Left ventricle myocardium inferior (tissue), 1 donor: ENCODE results near the gene CBL. TPM values are rescaled to one million over a fixed set of nuclear protein-coding genes. Genes with fewer than 3 reads are reported as not detected.

Experiments
- DNase-seq: peaks from one replicate; pipeline ENCODE4 v3.0.0-alpha.2; 2020
- H3K27ac ChIP-seq: fragments of 200-600 bp; replicated peaks from 2 replicates; pipeline ENCODE4 v1.8.0; 2021
- H3K27me3 ChIP-seq: fragments of 200-600 bp; 2 replicates; pipeline ENCODE4 v1.8.0; 2021; ENCODE audit warnings: low read depth
- H3K36me3 ChIP-seq: fragments of 200-600 bp; 2 replicates; pipeline ENCODE4 v1.8.0; 2021
- H3K4me1 ChIP-seq: fragments of 200-600 bp; 2 replicates; pipeline ENCODE4 v1.8.0; 2021
- H3K4me3 ChIP-seq: fragments of 200-600 bp; 2 replicates; pipeline ENCODE4 v1.8.0; 2021; ENCODE audit warnings: mild to moderate bottlenecking, moderate library complexity
- H3K9me3 ChIP-seq: fragments of 200-600 bp; replicated peaks from 2 replicates; pipeline ENCODE4 v1.8.0; 2021
- CTCF ChIP-seq: fragments of 200-600 bp; IDR thresholded peaks from 2 replicates; pipeline ENCODE4 v1.8.0; 2021; ENCODE audit warnings: antibody characterized with exemption, mild to moderate bottlenecking, borderline replicate concordance
- intact Hi-C: fragments of 100-400 bp; cut with micrococcal nuclease; formaldehyde crosslinking; loops from one replicate; pipeline ENCODE4 v1.11.0; 2022
- total RNA-seq: library from RNA; stranded (reverse); fragmentation: NEBNext Ultra II Directional; extraction: Animal tissue kit (Norgen Biotek cat#: 25700); gene quantifications from one replicate; pipeline ENCODE4 v1.2.1, GENCODE V29; 2021
- donor health status: DM: no; HTN: yes; CAD: no; lungs with severe emphysema.

Gene CBL
- total RNA-seq, 1 donor from 2014 or later, result 7.0 TPM

GRCh38 chr11:119205080-119205479, 1.1 kb upstream of the CBL start:
- intact Hi-C loops, result no loop called here
- peak overlapping the region; percentile 99 for H3K27ac ChIP-seq
- TF ChIP-seq CTCF, result no peak
- H3K4me1 ChIP-seq, result peaks cover 37% of the 10 kb centered on the region
- H3K9me3 ChIP-seq, result no peaks in the 10 kb centered on the region
- no peaks in the 10 kb centered on the region for H3K36me3 ChIP-seq
- H3K4me3 ChIP-seq, result peak overlapping the region; percentile 98
- H3K27me3 ChIP-seq, result no peaks in the 10 kb centered on the region
- DNase-seq, result peak; percentile 32

- H3K27ac ChIP-seq, result peak overlapping the region; percentile 99
- peaks cover 39% of the 10 kb centered on the region for H3K4me1 ChIP-seq
- H3K9me3 ChIP-seq, result no peaks in the 10 kb centered on the region
- no peak for TF ChIP-seq CTCF
- no peaks in the 10 kb centered on the region for H3K36me3 ChIP-seq
- intact Hi-C loops, result no loop called here
- H3K27me3 ChIP-seq, result no peaks in the 10 kb centered on the region
- H3K4me3 ChIP-seq, result peak overlapping the region; percentile 98
- DNase-seq, result peak; percentile 51
These were observed 624 bp downstream of the CBL start for GRCh38 chr11:119206511-119207414.

DNA sequence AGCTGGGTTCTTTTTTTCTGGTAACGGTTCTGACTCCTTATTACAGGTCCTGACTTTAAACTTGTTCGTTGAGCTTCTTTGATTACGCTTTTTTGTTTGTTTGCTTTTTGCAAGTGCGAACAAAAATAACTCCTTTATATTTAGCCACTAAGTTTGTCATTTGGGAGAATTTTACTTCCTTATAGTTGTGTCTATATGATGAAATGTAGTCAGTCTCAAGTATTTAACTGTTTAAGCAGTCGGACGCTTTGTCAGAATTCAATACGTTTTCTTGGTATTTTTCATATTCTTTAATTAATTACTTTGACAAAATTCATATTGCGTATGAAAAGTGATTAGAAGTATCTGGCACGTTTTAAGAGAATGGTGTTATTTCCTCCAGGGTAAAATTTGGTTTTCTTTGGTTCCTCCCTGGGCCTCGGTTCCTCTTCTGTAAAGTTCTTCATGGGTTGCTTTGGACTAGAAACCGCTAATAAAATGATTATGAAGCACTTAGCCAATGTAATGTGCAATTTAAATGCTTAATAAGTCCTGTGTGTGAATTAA, 1.3 kb downstream of the CBL start:
- Histone ChIP-seq H3K4me3 (peak overlapping the region; percentile 98), H3K9me3 (no peaks in the 10 kb centered on the region), H3K27me3 (no peaks in the 10 kb centered on the region), H3K27ac (peak overlapping the region; percentile 99), H3K36me3 (no peaks in the 10 kb centered on the region), H3K4me1 (peaks cover 41% of the 10 kb centered on the region)
- DNase-seq, result no peak
- TF ChIP-seq CTCF, result no peak
- intact Hi-C loops, result no loop called here

DNA sequence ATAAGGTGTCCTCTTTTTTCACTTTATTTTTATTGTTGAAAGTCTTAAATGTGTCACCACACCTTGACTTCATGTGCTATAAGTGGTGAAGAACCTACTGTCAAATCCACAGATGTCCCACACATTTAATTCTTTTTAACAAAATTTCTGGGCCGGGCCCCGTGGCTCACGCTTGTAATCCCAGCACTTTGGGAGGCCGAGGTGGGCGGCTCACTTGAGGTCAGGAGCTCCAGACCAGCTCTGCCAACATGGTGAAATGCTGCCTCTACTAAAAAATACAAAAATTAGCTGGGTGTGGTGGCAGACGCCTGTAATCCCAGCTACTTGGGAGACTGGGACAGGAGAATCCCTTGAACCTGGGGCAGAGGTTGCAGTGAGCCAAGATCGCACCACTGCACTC, 3.0 kb downstream of the CBL start:
- peaks cover 53% of the 10 kb centered on the region for H3K4me1 ChIP-seq
- no peak overlapping the region for H3K4me3 ChIP-seq
- intact Hi-C loops, result no loop called here
- H3K36me3 ChIP-seq, result no peaks in the 10 kb centered on the region
- no peak overlapping the region for H3K27ac ChIP-seq
- H3K27me3 ChIP-seq, result no peaks in the 10 kb centered on the region
- DNase-seq, result no peak
- no peaks in the 10 kb centered on the region for H3K9me3 ChIP-seq
- TF ChIP-seq CTCF, result no peak

DNA sequence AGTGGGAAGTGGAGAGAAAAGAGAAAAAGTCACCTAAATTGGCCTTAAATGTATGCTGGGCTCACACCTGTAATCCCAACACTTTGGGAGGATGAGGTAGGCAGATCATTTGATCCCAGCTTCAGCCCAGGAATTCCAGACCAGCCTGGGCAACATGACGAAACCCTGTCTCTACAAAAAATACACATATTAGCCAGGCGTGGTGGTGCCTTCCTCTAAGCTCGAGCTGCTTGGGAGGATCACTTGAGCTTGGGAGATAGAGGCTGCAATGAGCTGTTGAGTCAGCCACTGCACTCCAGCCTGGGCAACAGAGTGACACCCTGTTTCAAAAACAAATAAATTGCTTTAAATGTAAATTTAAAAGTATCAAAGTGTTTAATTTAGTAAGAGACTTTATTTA, 3.9 kb downstream of the CBL start:
- H3K36me3 ChIP-seq, result no peaks in the 10 kb centered on the region
- intact Hi-C loops, result no loop called here
- no peaks in the 10 kb centered on the region for H3K27me3 ChIP-seq
- no peak overlapping the region for H3K4me3 ChIP-seq
- TF ChIP-seq CTCF, result no peak
- no peaks in the 10 kb centered on the region for H3K9me3 ChIP-seq
- DNase-seq, result no peak
- peaks cover 52% of the 10 kb centered on the region for H3K4me1 ChIP-seq
- no peak overlapping the region for H3K27ac ChIP-seq
